HG03354 (cell line): ENCODE data around the gene GPR26.

Experiments
- ATAC-seq: cut with Tn5 transposase; IDR thresholded peaks from one replicate; pipeline ENCODE4 v1.9.1; 2021; ENCODE audit warnings: mild to moderate bottlenecking; ENCODE audit not compliant: unreplicated experiment, poor library complexity, severe bottlenecking

GPR26 gene

DNA sequence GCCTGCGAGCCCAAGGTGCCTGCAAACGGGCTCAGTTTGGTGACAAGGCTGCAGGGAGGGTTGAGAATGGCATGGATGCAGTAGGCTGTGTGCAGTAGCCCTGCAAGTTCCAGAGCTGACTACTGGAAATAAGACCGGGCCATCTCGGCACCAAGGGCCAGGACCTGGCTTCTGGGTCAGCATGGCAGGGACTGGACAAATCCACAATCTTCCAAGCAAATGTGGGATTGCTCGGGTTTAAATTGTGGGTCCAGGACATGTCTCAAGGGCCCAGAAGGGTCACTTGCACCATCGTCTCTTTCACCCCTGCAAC, 78.0 kb downstream of the GPR26 start:
- no peak for ATAC-seq
